Bronchial epithelial cell (primary cell): ENCODE results near the gene SEMA6B. TPM values are rescaled to one million over a fixed set of nuclear protein-coding genes. Genes with fewer than 3 reads are reported as not detected.

Experiments used
- DNase-seq: peaks from one replicate; pipeline ENCODE4 v3.0.0-alpha.2; 2010; ENCODE audit warnings: low read depth
- FAIRE-seq: peaks from 2 replicates; lab custom pipeline; 2011; peaks lifted over from hg19 to GRCh38; lab: Jason Lieb, UNC
- H3K27me3 ChIP-seq: 2 replicates; pipeline ENCODE4 v1.5.1; 2011; ENCODE audit warnings: low read length; ENCODE audit not compliant: control insufficient read depth, insufficient read depth
- H3K36me3 ChIP-seq: 2 replicates; pipeline ENCODE4 v1.5.1; 2011; ENCODE audit warnings: low read length; ENCODE audit not compliant: control insufficient read depth, insufficient read depth
- H3K4me3 ChIP-seq: 2 replicates; pipeline ENCODE4 v1.5.1; 2011; ENCODE audit warnings: mild to moderate bottlenecking, low read depth, low read length, control low read depth
- CTCF ChIP-seq: IDR thresholded peaks from 2 replicates; pipeline ENCODE4 v1.5.1; 2011; ENCODE audit warnings: mild to moderate bottlenecking, moderate library complexity, low read length, control low read depth, inconsistent platforms; ENCODE audit not compliant: insufficient read depth, severe bottlenecking
- total RNA-seq: library from RNA; depleted of rRNA; stranded (reverse); fragments of >200 nt; gene quantifications from 2 replicates; pipeline ENCODE4 v1.2.1, GENCODE V29; 2014

The SEMA6B gene
- total RNA-seq, 1 donor from 2014 or later, result under 0.01 TPM

- H3K36me3 ChIP-seq, result peaks cover 24% of the 10 kb centered on the region
- DNase-seq (no peak), FAIRE-seq (no peak)
- no peak for TF ChIP-seq CTCF
- no peaks in the 10 kb centered on the region for H3K27me3 ChIP-seq
- H3K4me3 ChIP-seq, result no peak overlapping the region
Observed at GRCh38 chr19:4493104-4493928, 66.2 kb downstream of the SEMA6B start.

Other genes with a start within 250 kb of the SEMA6B start
- 83.2 and 132 TPM in 2 replicates for gene STAP2, start 220.9 kb downstream of the SEMA6B start, total RNA-seq
- 3.7 and 6.4 TPM in 2 replicates for gene MPND, start 216.1 kb downstream of the SEMA6B start, total RNA-seq
- gene SH3GL1, start 159.1 kb downstream of the SEMA6B start, total RNA-seq, result 23.4 and 55.3 TPM in 2 replicates
- 3.7 and 7.9 TPM in 2 replicates for gene CHAF1A, start 157.0 kb downstream of the SEMA6B start, total RNA-seq
- gene UBXN6, start 101.9 kb downstream of the SEMA6B start, total RNA-seq, result 116 and 119 TPM in 2 replicates
- 35.0 and 45.7 TPM in 2 replicates for gene HDGFL2, start 87.4 kb downstream of the SEMA6B start, total RNA-seq
- gene PLIN4, start 41.2 kb downstream of the SEMA6B start, total RNA-seq, result 4.4 and 4.7 TPM in 2 replicates
- under 0.01 TPM in 1 of 2 replicates, not detected in the other for gene PLIN5, start 24.5 kb downstream of the SEMA6B start, total RNA-seq
- 0.38 and 1.1 TPM in 2 replicates for gene LRG1, start 19.6 kb downstream of the SEMA6B start, total RNA-seq
- 0.51 and 0.53 TPM in 2 replicates for gene TNFAIP8L1, start 79.8 kb upstream of the SEMA6B start, total RNA-seq
- gene MYDGF, start 110.7 kb upstream of the SEMA6B start, total RNA-seq, result 314 and 353 TPM in 2 replicates
- gene DPP9, start 164.2 kb upstream of the SEMA6B start, total RNA-seq, result 34.0 and 36.7 TPM in 2 replicates
- gene FEM1A, start 232.1 kb upstream of the SEMA6B start, total RNA-seq, result 20.0 and 23.3 TPM in 2 replicates